ENCODE data around the gene ABCA4.

ABCA4 gene

GRCh38 chr1:94115900-94116436, 5.0 kb downstream of the ABCA4 start:
- Histone ChIP-seq H3K27me3 (no peaks in the 10 kb centered on the region; the same call in 1 of the 2 replicates), H3K9ac (no peak overlapping the region), H3K4me1 (peaks cover 49% of the 10 kb centered on the region), H3K36me3 (no peaks in the 10 kb centered on the region), H3K9me3 (no peaks in the 10 kb centered on the region), H3K4me3 (no peak overlapping the region), H3K27ac (no peak overlapping the region), H4K20me1 (no peaks in the 10 kb centered on the region), H3K4me2 (peak overlapping the region; percentile 58)
- TF ChIP-seq Cebpa-rat (IDR thresholded peaks at IDR 0.05): no peak

GRCh38 chr1:94115254-94115899, 5.6 kb downstream of the ABCA4 start:
- H3K27ac ChIP-seq: no peak overlapping the region
- no peaks in the 10 kb centered on the region for H4K20me1 ChIP-seq
- no peak overlapping the region for H3K4me3 ChIP-seq
- H3K9ac ChIP-seq: no peak overlapping the region
- peaks cover 55% of the 10 kb centered on the region for H3K4me1 ChIP-seq
- no peaks in the 10 kb centered on the region for H3K9me3 ChIP-seq
- TF ChIP-seq Cebpa-rat (IDR thresholded peaks at IDR 0.05): no peak
- no peaks in the 10 kb centered on the region for H3K36me3 ChIP-seq
- H3K27me3 ChIP-seq: no peaks in the 10 kb centered on the region; the same call in 1 of the 2 replicates
- no peak overlapping the region for H3K4me2 ChIP-seq

GRCh38 chr1:94113589-94114226, 7.2 kb downstream of the ABCA4 start:
- Histone ChIP-seq H3K9ac (no peak overlapping the region), H3K4me2 (peak overlapping the region; percentile 31), H3K36me3 (no peaks in the 10 kb centered on the region), H3K9me3 (no peaks in the 10 kb centered on the region), H3K4me3 (no peak overlapping the region), H3K4me1 (peaks cover 70% of the 10 kb centered on the region), H3K27me3 (no peaks in the 10 kb centered on the region; the same call in 1 of the 2 replicates), H3K27ac (no peak overlapping the region), H4K20me1 (no peaks in the 10 kb centered on the region)
- TF ChIP-seq Cebpa-rat (IDR thresholded peaks at IDR 0.05): no peak

- Histone ChIP-seq H3K4me3 (no peak overlapping the region), H3K9me3 (no peaks in the 10 kb centered on the region), H3K36me3 (no peaks in the 10 kb centered on the region), H4K20me1 (no peaks in the 10 kb centered on the region), H3K27me3 (peaks cover 16% of the 10 kb centered on the region), H3K27ac (no peak overlapping the region), H3K4me1 (peaks cover 74% of the 10 kb centered on the region), H3K4me2 (peak overlapping the region; percentile 65; the same call in 1 of the 2 replicates), H3K9ac (no peak overlapping the region)
- no peak for TF ChIP-seq Cebpa-rat (IDR thresholded peaks at IDR 0.05)
Observed at GRCh38 chr1:94111879-94112278, 9.1 kb downstream of the ABCA4 start.

- peak overlapping the region; percentile 65 for H3K4me2 ChIP-seq
- no peak overlapping the region for H3K9ac ChIP-seq
- H3K27ac ChIP-seq: no peak overlapping the region
- H4K20me1 ChIP-seq: no peaks in the 10 kb centered on the region
- H3K27me3 ChIP-seq: peaks cover 18% of the 10 kb centered on the region
- no peaks in the 10 kb centered on the region for H3K9me3 ChIP-seq
- no peak for TF ChIP-seq Cebpa-rat (IDR thresholded peaks at IDR 0.05)
- H3K36me3 ChIP-seq: no peaks in the 10 kb centered on the region
- H3K4me3 ChIP-seq: no peak overlapping the region
- H3K4me1 ChIP-seq: peaks cover 74% of the 10 kb centered on the region
Observed at GRCh38 chr1:94110946-94111740, 9.8 kb downstream of the ABCA4 start.

- peaks cover 81% of the 10 kb centered on the region for H3K4me1 ChIP-seq
- peaks cover 6% of the 10 kb centered on the region for H4K20me1 ChIP-seq
- no peaks in the 10 kb centered on the region for H3K36me3 ChIP-seq
- peaks cover 19% of the 10 kb centered on the region for H3K27me3 ChIP-seq
- H3K4me2 ChIP-seq: peak overlapping the region; percentile 65
- no peak overlapping the region for H3K27ac ChIP-seq
- no peak overlapping the region for H3K4me3 ChIP-seq
- TF ChIP-seq Cebpa-rat (IDR thresholded peaks at IDR 0.05): no peak
- no peaks in the 10 kb centered on the region for H3K9me3 ChIP-seq
- H3K9ac ChIP-seq: no peak overlapping the region
Observed at GRCh38 chr1:94110021-94110761, 10.8 kb downstream of the ABCA4 start.

GRCh38 chr1:94109478-94109877, 11.5 kb downstream of the ABCA4 start:
- no peak overlapping the region for H3K4me3 ChIP-seq
- no peaks in the 10 kb centered on the region for H3K9me3 ChIP-seq
- no peak overlapping the region for H3K27ac ChIP-seq
- H3K4me2 ChIP-seq: peak overlapping the region; percentile 65
- H3K27me3 ChIP-seq: peaks cover 26% of the 10 kb centered on the region
- H3K36me3 ChIP-seq: no peaks in the 10 kb centered on the region
- H3K9ac ChIP-seq: no peak overlapping the region
- TF ChIP-seq Cebpa-rat (IDR thresholded peaks at IDR 0.05): no peak
- H3K4me1 ChIP-seq: peaks cover 89% of the 10 kb centered on the region
- peaks cover 6% of the 10 kb centered on the region for H4K20me1 ChIP-seq

- Histone ChIP-seq H3K27me3 (peaks cover 46% of the 10 kb centered on the region), H4K20me1 (peaks cover 6% of the 10 kb centered on the region), H3K4me3 (no peak overlapping the region), H3K9me3 (no peaks in the 10 kb centered on the region), H3K9ac (no peak overlapping the region), H3K4me2 (peak overlapping the region; percentile 88), H3K4me1 (peaks cover 78% of the 10 kb centered on the region), H3K36me3 (no peaks in the 10 kb centered on the region), H3K27ac (no peak overlapping the region)
- TF ChIP-seq Cebpa-rat (IDR thresholded peaks at IDR 0.05): no peak
Observed at GRCh38 chr1:94107141-94107540, 13.8 kb downstream of the ABCA4 start.

- H3K9me3 ChIP-seq: no peaks in the 10 kb centered on the region
- peaks cover 6% of the 10 kb centered on the region for H4K20me1 ChIP-seq
- peaks cover 48% of the 10 kb centered on the region for H3K27me3 ChIP-seq
- H3K4me2 ChIP-seq: peak overlapping the region; percentile 88
- H3K27ac ChIP-seq: no peak overlapping the region
- no peaks in the 10 kb centered on the region for H3K36me3 ChIP-seq
- TF ChIP-seq Cebpa-rat (IDR thresholded peaks at IDR 0.05): no peak
- H3K4me1 ChIP-seq: peaks cover 78% of the 10 kb centered on the region
- H3K4me3 ChIP-seq: no peak overlapping the region
- H3K9ac ChIP-seq: no peak overlapping the region
Observed at GRCh38 chr1:94106716-94107115, 14.2 kb downstream of the ABCA4 start.
